Keratinocyte (primary cell): ENCODE data around the gene L3MBTL3. TPM values are rescaled to one million over a fixed set of nuclear protein-coding genes. Genes with fewer than 3 reads are reported as not detected.

Experiments
- DNase-seq: peaks from one replicate; pipeline ENCODE4 v3.0.0-alpha.2; 2011; ENCODE audit warnings: low read depth, missing footprints, low spot score
- FAIRE-seq: peaks from 2 replicates; lab custom pipeline; 2011; peaks lifted over from hg19 to GRCh38; lab: Jason Lieb, UNC
- H2AFZ ChIP-seq: 2 replicates; pipeline ENCODE4 v1.6.0; 2012; ENCODE audit warnings: low read length, control low read depth, inconsistent platforms; ENCODE audit not compliant: control insufficient read depth
- H3K27ac ChIP-seq: 2 replicates; pipeline ENCODE4 v1.5.1; 2011; ENCODE audit warnings: low read length; ENCODE audit not compliant: control insufficient read depth, insufficient read depth
- H3K27me3 ChIP-seq: 3 replicates; pipeline ENCODE4 v1.6.0; 2011; ENCODE audit warnings: low read length; ENCODE audit not compliant: control insufficient read depth, insufficient read depth; ENCODE audit errors: extremely low read depth
- H3K36me3 ChIP-seq, 2 experiments: 2 replicates in 1 of 2; 3 replicates in 1 of 2; pipeline ENCODE4 v1.5.1; 2011; ENCODE audit warnings: low read length in 2 of 2, mild to moderate bottlenecking in 1 of 2; ENCODE audit not compliant: control insufficient read depth in 2 of 2, insufficient read depth in 2 of 2; ENCODE audit errors: extremely low read depth in 1 of 2
- H3K4me1 ChIP-seq: 3 replicates; pipeline ENCODE4 v1.5.1; 2011; ENCODE audit warnings: low read length; ENCODE audit not compliant: control insufficient read depth, insufficient read depth; ENCODE audit errors: extremely low read depth
- H3K4me2 ChIP-seq: 3 replicates; pipeline ENCODE4 v1.6.0; 2011; ENCODE audit warnings: low read depth, low read length; ENCODE audit not compliant: control insufficient read depth, insufficient read depth; ENCODE audit errors: extremely low read depth
- H3K4me3 ChIP-seq, 3 experiments: fragments of 200-600 bp in 1 of 3; sonication (generic) in 1 of 3; 2 replicates in 2 of 3; 3 replicates in 1 of 3; pipeline ENCODE4 v1.5.1; 2011 to 2016; ENCODE audit warnings: low read length in 3 of 3, mild to moderate bottlenecking in 3 of 3, control low read depth in 2 of 3, inconsistent platforms in 1 of 3, low read depth in 1 of 3, mixed read lengths in 1 of 3, mixed run types in 1 of 3, moderate library complexity in 1 of 3; ENCODE audit not compliant: control insufficient read depth in 2 of 3, insufficient read depth in 2 of 3; ENCODE audit errors: extremely low read depth in 1 of 3
- H3K79me2 ChIP-seq: 2 replicates; pipeline ENCODE4 v1.6.0; 2012; ENCODE audit warnings: low read length; ENCODE audit not compliant: control insufficient read depth, insufficient read depth
- H3K9ac ChIP-seq: 3 replicates; pipeline ENCODE4 v1.6.0; 2011; ENCODE audit warnings: low read length; ENCODE audit not compliant: control insufficient read depth, insufficient read depth; ENCODE audit errors: extremely low read depth
- H3K9me1 ChIP-seq: 3 replicates; pipeline ENCODE4 v1.6.0; 2011; ENCODE audit warnings: low read length; ENCODE audit not compliant: control insufficient read depth, insufficient read depth; ENCODE audit errors: extremely low read depth
- H3K9me3 ChIP-seq: 2 replicates; pipeline ENCODE4 v1.5.1; 2012; ENCODE audit warnings: low read depth, low read length; ENCODE audit not compliant: control insufficient read depth
- H4K20me1 ChIP-seq: 3 replicates; pipeline ENCODE4 v1.6.0; 2011; ENCODE audit warnings: low read length; ENCODE audit not compliant: control insufficient read depth, insufficient read depth; ENCODE audit errors: extremely low read depth
- CTCF ChIP-seq, 3 experiments: IDR thresholded peaks in 1 of 3; conservative IDR thresholded peaks in 1 of 3; optimal IDR thresholded peaks in 1 of 3; 2 replicates in 2 of 3; 3 replicates in 1 of 3; pipeline versions ENCODE3 to v1.5.1; 2011; ENCODE audit warnings: low read length in 3 of 3, mild to moderate bottlenecking in 3 of 3, moderate library complexity in 2 of 3, control low read depth in 1 of 3, inconsistent platforms in 1 of 3; ENCODE audit not compliant: insufficient read depth in 2 of 3; ENCODE audit errors: extremely low read depth in 1 of 3
- EZH2 ChIP-seq: IDR thresholded peaks from one replicate; pipeline ENCODE4 v1.6.1; 2012; ENCODE audit warnings: inconsistent platforms, mild to moderate bottlenecking, low read length, moderate library complexity
- dilution Hi-C: fragments of 300-500 bp; cut with MboI; formaldehyde crosslinking; loops from one replicate; pipeline ENCODE4 v1.7.0; 2020; ENCODE audit warnings: low sequenced_read_pairs; ENCODE audit not compliant: extremely low pct_ligation_motif_present
- polyA plus RNA-seq, 5 experiments: library from polyadenylated mRNA; depleted of rRNA in 3 of 5; stranded (reverse) in 3 of 5; stranded (forward) in 1 of 5; unstranded in 1 of 5; fragments of >200 nt; gene quantifications; 1 replicate in 1 of 5; 2 replicates in 3 of 5; 3 replicates in 1 of 5; pipeline versions ENCODE4 v1.2.1 to v1.2.3, GENCODE V29; 2011 to 2012; ENCODE audit warnings: missing spikeins in 2 of 5, low read depth in 1 of 5, low replicate concordance in 1 of 5

Gene L3MBTL3
- polyA plus RNA-seq, 1 donor (not counting 4 experiments of a cell fraction or from before 2014, with no cell fraction given), result 16.6 TPM

- H3K27ac ChIP-seq, result no peak overlapping the region
- H3K9me1 ChIP-seq, result no peaks in the 10 kb centered on the region
- no peaks in the 10 kb centered on the region for H3K9me3 ChIP-seq
- dilution Hi-C loops, result no loop called here
- no peak overlapping the region for H2AFZ ChIP-seq
- no peak for FAIRE-seq
- no peak for DNase-seq
- H3K4me1 ChIP-seq, result no peaks in the 10 kb centered on the region
- H3K36me3 ChIP-seq, result no peaks in the 10 kb centered on the region
- no peak overlapping the region for H3K9ac ChIP-seq
- no peak overlapping the region for H3K4me2 ChIP-seq
- H3K79me2 ChIP-seq, result no peaks in the 10 kb centered on the region
- H4K20me1 ChIP-seq, result no peaks in the 10 kb centered on the region
- no peaks in the 10 kb centered on the region for H3K27me3 ChIP-seq
- TF ChIP-seq EZH2, result no peak
- no peak for TF ChIP-seq CTCF (optimal IDR thresholded peaks at IDR 0.05 in 1 of 3, IDR thresholded peaks at IDR 0.05 in 1 of 3, conservative IDR thresholded peaks at IDR 0.05 in 1 of 3; ENCODE audit: extremely low read depth in 1 of 3, insufficient read depth in 2 of 3, low read length in 3 of 3)
- H3K4me3 ChIP-seq, result no peak overlapping the region
Observed at GRCh38 chr6:130158056-130158455, 139.7 kb downstream of the L3MBTL3 start.

- H2AFZ ChIP-seq, result no peak overlapping the region
- no peaks in the 10 kb centered on the region for H3K79me2 ChIP-seq
- H3K4me2 ChIP-seq, result no peak overlapping the region
- no peaks in the 10 kb centered on the region for H3K27me3 ChIP-seq
- dilution Hi-C loops, result no loop called here
- FAIRE-seq (no peak), DNase-seq (no peak)
- H3K9me3 ChIP-seq, result no peaks in the 10 kb centered on the region
- no peak overlapping the region for H3K27ac ChIP-seq
- no peak overlapping the region for H3K9ac ChIP-seq
- H3K36me3 ChIP-seq, result no peaks in the 10 kb centered on the region
- H3K4me3 ChIP-seq, result no peak overlapping the region
- no peaks in the 10 kb centered on the region for H3K9me1 ChIP-seq
- no peaks in the 10 kb centered on the region for H3K4me1 ChIP-seq
- TF ChIP-seq CTCF (optimal IDR thresholded peaks at IDR 0.05 in 1 of 3, IDR thresholded peaks at IDR 0.05 in 1 of 3, conservative IDR thresholded peaks at IDR 0.05 in 1 of 3; ENCODE audit: extremely low read depth in 1 of 3, insufficient read depth in 2 of 3, low read length in 3 of 3), result no peak
- TF ChIP-seq EZH2, result no peak
- H4K20me1 ChIP-seq, result no peaks in the 10 kb centered on the region
Observed at GRCh38 chr6:130158548-130158947, 140.2 kb downstream of the L3MBTL3 start.
